NCI-H345 treated with DMSO at 0.1 percent for 48 hours (cell line): ENCODE measurements around the gene CDON.

Experiments
- DNase-seq: peaks from one replicate; lab custom pipeline; 2025; ENCODE audit not compliant: unreplicated experiment; lab: John Stamatoyannopoulos, UW

The CDON gene

GRCh38 chr11:125958872-125959400 lies 103.7 kb downstream of the CDON start:
- DNase-seq, result no peak

GRCh38 chr11:125957618-125958332 lies 104.9 kb downstream of the CDON start:
- no peak for DNase-seq

GRCh38 chr11:125956391-125957134 lies 106.1 kb downstream of the CDON start:
- DNase-seq, result no peak

DNA sequence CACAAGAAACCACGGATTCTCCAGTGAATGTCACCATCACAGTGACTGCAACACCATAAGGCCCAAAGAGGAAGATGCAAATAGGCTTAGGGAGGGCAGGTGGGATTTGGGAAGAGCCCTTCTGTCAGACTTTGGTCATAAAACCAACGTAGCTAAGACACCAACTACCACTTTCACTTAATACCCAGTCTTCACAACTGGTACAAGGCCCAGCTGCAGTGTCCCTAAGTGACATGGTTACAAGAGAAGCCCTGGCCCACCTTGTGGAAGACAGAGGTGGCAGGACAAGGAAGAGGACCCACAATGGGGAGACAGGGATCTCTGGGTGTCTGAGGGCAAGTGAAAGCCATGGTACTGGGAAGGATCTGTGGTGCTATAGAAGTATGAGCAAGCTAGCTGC lies 106.8 kb downstream of the CDON start:
- DNase-seq, result no peak

DNA sequence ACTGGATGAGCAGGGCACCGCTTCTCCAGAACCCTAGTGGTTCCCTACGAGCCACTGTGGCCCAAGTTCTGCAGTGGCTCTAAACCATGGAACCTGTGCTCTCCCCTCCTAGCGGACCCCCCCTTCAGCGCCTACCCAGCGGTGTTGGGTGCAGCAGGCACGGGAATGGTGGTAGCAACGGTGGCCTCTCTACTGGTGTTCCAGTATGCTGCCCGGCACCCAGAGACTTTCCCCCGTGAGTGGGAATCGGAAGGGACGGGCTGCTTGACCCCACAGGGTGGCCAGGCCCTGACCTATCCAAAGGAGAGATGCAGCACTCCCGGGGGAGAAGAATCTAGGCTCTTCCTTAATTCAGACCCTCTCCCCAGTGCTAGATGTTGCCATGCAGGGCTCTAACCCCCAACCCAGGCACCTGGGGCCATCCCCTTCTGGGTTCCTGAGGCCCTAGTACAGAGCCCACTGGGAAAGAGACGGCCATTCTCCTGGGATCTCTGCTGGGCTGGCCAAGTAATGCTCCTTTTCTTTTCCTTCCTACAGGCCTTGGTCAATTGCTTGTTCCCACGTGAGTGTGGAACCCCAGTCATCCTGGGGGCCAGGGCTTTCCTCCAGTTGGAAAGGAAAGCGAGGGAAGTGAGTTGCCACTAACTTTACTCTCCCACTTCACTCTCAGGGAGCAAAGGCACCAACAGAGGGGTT lies 107.6 kb downstream of the CDON start:
- DNase-seq, result no peak

GRCh38 chr11:125954123-125954944 lies 108.3 kb downstream of the CDON start:
- DNase-seq, result no peak

DNA sequence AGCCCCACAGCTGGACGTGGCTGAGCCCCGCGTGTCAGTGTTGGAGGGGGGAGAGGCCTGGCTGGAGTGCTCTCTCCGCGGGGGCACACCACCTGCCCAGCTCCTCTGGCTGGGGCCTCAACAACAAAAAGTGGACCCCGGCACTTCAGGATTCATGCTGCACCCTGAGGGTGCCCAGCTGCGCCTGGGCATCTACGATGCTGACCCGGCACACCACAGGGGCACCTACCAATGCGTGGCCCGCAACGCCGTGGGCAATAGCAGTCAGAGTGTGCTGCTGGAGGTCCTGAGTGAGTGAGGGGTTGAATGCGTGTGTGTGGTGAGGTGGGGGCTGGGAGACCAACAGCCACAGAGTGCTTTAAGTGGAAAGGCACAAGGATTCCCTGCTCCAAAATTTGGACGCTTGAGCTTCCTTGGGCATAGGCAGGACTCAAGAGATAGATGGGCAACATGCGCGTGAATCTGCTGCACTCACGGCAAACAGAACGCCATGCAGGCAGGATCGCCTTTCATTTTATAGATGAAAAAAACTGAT lies 109.2 kb downstream of the CDON start:
- no peak for DNase-seq

DNA sequence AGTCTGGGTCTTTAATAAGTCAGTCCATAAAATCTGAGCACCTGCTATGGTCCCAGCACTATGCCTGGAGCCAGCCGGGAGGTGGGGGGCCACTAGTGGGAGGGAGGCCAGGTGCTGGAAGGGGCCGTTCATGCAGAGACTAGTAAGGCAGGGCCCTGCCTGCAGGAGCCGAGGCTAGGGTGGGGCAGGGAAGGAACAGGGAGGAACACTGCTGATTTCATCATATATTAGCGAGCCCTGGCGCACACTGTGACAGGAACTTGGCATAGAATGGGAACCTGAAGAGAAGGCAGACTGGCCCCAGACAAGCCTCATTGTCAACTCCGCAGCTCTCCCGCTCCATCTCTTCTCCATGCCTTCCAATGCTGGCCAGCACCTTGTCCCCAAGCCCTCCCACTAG lies 109.7 kb downstream of the CDON start:
- DNase-seq, result no peak

DNA sequence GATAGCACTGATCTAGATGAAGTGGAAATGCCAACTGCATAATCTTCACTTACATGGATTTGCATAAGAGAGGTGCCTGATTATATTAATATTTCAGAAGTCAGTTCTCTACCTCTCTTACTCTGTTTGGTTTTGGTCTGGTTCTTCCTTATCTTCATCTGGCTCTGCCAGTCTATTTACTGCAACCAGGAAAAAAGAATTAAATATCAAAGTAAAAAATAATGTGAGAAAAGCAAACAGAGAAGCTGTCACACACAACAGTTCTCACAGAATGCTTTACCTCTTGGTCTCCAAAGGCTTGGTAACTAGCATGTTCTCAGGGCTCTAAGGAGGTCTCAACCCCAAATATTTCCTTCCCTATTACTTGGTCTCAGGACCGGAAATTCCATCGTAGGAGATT lies 110.1 kb downstream of the CDON start:
- DNase-seq, result no peak

GRCh38 chr11:125951731-125952130 lies 110.9 kb downstream of the CDON start:
- no peak for DNase-seq

- no peak for DNase-seq
Observed at GRCh38 chr11:125950696-125951651, 111.7 kb downstream of the CDON start.

DNA sequence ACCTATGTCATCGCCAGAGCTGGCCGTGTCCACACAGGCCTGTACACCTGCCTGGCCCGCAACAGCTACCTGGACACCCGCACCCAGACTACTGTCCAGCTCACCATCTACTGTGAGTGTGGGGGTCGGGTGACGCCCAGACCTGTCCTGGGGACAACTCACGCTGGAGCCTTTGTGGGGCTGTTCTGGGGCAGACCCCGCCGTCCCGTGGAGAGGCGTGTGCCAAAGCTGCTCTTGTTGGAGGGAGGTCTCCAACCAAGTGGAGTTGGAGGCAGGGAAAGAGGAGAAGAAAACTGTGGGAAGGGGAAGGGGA lies 112.5 kb downstream of the CDON start:
- DNase-seq, result no peak

DNA sequence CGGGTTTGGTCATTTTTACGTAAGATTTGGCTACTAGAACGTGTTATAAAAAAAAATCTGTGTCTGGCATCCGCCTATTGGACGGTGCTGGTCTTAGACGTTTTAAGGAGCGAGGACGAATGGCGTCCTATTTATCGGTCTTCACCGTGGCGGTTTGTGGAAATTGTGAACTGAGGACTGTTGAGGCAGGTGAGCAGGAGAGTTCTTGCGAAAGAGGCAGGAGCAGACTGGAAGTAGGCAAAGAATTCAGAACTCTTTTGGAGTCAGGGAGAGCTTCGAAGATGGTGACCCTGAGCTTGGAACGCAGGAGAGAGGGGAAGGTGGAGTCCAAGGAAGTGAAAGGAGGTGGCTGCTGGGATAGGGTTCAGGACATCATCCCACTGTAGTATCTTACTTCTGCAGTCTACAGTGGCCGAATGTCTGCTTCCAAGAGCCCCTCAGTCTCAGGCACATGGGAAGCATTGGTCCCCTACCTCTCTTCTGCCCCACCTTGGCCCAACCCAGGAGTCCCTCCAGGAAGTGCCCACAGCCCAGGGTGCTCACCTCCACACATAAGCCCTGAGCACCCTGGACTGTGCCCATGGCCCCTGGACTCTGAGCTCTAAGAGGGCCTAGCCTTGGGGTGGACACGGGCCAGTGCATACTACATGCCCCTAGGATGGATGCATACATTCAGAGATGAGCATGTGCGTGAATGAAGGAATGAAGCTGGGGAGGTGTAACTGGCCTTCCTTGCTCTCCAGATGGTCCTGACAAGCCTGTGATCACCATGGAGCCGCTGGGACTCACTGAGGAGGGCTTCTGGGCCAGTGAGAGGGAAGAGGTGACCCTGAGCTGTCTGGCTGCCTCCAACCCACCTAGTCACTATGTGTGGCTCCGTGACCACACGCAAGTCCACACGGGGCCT lies 113.1 kb downstream of the CDON start:
- no peak for DNase-seq

DNA sequence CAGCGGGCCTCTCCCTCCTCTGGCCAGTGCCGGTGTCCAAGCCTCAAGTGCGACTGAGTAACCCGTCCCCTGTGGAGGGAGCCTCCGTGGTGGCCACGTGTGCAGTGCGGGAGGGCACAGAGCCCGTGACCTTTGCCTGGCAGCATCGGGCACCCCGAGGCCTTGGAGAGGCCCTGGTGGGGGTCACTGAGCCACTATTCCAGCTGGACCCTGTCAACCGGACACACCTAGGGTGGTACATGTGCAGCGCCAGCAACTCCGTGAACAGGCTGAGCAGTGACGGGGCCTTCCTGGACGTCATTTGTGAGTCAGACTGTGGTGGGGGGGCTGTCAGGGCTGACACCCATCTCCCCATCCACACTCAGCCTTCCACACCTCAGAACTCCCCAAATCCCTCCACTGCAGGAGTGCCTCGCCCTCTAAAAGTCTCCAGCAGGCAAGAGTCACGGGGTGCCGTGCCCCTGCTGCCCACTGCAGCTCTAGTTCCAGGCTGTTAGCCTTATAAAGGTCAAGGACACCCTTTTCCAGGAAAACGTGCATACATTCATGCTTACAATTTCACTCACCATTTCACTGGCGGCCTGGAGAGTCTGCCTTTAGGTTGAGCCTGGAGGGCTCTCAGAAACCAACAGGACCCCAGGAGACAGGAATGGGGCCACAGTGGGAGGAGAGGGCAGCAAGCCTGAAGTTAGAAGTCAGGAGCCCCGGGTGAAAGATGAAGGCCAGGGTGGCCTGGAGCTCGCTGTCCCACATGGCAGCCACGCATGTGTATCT lies 114.2 kb downstream of the CDON start:
- DNase-seq, result no peak

DNA sequence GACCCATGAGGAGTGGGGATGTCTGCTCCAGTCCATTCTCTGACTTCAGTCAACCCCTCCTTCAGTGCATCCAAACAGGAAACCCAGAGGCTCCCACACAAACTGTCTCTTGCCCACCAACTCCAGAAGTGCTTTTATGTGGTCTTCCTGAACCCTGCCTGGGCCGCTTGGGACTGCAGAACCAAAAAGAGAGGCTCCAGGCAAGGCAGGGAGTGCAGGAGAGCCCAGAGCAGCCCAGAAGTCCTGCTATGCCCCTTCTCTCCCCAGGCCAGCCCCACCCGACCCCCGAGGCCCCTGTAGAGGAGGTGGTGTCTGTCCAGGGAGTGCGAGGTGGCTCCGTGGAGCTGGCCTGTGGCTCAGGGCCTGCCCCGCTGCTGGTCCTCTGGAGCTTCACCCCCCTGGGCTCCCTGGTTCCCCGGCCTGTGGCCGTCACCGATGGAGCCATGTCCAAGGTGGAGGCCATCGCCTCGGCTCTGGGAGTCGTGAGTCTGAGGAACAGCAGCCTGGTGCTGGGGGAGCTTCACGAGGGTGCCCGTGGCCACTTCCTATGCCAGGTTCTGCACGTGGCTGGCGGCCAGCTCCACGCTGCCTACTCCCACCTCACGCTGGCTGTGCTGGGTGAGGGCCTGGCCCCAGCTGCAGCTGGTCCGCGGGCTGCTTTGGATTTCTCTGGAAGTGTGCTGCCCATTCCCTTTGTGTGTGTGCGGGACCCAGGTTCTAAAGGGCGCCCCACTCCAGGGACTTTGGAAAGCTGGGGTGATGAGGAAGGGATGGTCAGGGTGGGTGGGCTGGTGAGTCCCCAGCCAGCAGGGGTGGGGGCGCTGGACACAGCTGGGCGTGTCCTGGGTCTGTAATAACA lies 115.0 kb downstream of the CDON start:
- no peak for DNase-seq

- no peak for DNase-seq
Observed at GRCh38 chr11:125946712-125947418, 115.8 kb downstream of the CDON start.
